B cell (primary cell): ENCODE results near the gene ZBTB32.

Source experiments
- EZH2 ChIP-seq: IDR thresholded peaks from 2 replicates; pipeline ENCODE4 v1.6.1; 2012; ENCODE audit warnings: borderline replicate concordance, low read depth, mild to moderate bottlenecking, moderate library complexity, low read length; ENCODE audit not compliant: insufficient read depth, poor library complexity, severe bottlenecking
- TF ChIP-seq, protein P1 (sequence below): fragments of 200-600 bp; IDR thresholded peaks from one replicate; pipeline ENCODE4 v1.8.0; 2022; ENCODE audit warnings: antibody characterized with exemption, mild to moderate bottlenecking

DNA sequence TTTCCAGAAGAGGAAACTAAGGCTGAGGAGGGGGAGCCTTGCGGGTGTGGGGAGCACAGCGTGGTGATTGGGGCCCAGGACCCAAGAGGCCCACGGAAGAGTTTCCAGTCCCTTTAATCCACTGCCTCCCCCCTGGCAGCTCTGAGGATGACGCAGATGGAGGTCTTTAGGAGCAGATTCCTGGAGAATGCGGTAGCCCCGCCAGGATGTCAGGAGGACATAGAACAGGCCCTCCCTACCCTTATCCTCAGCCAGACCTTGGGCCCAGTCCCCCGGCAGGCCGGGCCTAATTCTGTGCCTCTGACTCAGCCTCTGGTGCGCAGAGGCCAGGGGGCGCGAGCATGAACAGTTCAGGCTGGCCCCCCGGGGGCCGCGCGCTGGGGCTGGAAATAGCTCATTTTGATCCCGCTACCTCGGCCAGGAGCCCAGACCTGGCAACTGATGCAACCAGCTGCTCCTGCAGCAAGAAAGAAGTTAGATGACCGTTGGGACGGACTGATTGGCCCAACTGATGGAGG is 52.9 kb downstream of the ZBTB32 start:
- TF ChIP-seq EZH2, result no peak
- TF ChIP-seq, protein P1, sequence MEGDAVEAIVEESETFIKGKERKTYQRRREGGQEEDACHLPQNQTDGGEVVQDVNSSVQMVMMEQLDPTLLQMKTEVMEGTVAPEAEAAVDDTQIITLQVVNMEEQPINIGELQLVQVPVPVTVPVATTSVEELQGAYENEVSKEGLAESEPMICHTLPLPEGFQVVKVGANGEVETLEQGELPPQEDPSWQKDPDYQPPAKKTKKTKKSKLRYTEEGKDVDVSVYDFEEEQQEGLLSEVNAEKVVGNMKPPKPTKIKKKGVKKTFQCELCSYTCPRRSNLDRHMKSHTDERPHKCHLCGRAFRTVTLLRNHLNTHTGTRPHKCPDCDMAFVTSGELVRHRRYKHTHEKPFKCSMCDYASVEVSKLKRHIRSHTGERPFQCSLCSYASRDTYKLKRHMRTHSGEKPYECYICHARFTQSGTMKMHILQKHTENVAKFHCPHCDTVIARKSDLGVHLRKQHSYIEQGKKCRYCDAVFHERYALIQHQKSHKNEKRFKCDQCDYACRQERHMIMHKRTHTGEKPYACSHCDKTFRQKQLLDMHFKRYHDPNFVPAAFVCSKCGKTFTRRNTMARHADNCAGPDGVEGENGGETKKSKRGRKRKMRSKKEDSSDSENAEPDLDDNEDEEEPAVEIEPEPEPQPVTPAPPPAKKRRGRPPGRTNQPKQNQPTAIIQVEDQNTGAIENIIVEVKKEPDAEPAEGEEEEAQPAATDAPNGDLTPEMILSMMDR, result no peak
